HG02870 (cell line): Measurements from ENCODE around the gene KDELR3.

Source experiments
- ATAC-seq: cut with Tn5 transposase; IDR thresholded peaks from one replicate; pipeline ENCODE4 v1.9.1; 2021; ENCODE audit warnings: mild to moderate bottlenecking, moderate library complexity; ENCODE audit not compliant: unreplicated experiment

The KDELR3 gene

GRCh38 chr22:38437416-38437815 lies 30.5 kb upstream of the KDELR3 start:
- no peak for ATAC-seq

DNA sequence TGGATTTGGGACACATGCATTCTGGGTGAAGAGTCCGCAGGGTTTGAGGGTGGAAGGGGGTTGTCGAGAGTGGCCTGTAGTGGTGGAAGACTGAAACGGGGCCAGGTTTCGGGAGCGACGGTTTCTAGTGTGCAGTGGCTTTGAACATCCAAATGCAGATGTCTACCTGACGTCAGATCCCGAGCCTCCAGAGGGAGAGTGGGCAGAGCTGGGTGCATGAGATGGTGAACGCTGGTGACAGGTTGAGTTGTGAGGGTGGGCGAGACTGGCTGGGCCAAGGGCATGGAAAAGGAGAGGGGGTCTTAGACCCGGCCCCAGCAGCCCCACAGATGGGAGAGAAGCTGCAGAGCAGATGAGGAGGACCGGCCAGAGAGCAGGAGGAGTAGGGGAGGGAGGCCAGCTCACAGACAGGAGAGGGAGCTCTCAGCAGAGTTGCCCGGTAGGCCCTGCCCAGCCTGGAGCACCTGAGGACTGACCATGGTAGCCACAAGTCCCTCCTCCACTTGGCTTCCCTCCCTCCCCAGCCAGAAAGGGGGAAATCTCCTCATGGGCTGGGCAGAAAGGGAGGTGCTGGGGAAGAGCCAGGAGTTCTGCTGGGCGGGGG lies 27.0 kb upstream of the KDELR3 start:
- no peak for ATAC-seq

GRCh38 chr22:38441620-38442287 lies 26.1 kb upstream of the KDELR3 start:
- no peak for ATAC-seq

GRCh38 chr22:38442967-38443627 lies 24.8 kb upstream of the KDELR3 start:
- ATAC-seq: no peak

DNA sequence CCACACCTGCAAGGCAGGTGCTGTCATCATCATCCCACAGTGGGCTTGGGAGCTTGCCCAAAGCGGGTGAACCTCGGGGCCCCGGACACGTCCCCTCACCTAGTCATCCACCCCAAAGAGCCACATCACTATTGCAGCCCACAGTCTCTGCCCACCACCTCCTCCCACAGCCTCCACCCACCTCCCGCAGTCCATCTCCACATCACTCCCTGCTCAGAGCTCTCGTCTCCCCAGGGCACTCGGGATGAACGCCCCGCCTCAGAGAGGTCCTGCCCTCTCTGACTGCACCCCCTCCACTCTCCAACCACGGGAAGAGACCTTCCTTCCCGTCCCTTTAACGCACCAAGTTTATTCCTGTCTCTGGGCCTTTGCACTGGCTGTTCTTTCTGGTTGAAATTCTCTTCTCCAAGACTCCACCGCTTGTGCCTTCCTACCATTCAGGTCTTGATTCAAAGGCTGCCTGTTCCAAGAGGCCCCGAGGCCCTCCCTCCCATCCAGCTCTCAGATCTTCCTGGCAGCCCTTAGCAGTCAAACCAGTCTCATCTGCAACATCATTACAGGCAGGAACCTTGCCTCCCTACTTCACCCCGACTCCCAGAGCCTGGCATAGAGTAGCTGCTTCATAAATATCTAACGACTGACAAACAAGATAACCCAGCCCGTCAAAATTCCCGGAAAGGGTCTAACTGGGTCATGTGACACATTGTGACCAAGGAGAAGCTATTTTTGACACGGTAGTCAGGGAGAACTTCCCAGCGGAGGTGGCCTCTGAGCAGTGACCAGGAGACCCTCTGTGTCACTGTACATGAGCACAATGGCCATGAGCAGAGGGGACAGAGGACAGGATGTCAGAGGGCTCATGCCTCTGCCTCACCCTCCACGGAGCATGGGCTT lies 24.0 kb upstream of the KDELR3 start:
- ATAC-seq: no peak

- ATAC-seq: no peak
These were observed 23.1 kb upstream of the KDELR3 start for GRCh38 chr22:38444783-38445182.

GRCh38 chr22:38446018-38446601 lies 21.8 kb upstream of the KDELR3 start:
- no peak for ATAC-seq

DNA sequence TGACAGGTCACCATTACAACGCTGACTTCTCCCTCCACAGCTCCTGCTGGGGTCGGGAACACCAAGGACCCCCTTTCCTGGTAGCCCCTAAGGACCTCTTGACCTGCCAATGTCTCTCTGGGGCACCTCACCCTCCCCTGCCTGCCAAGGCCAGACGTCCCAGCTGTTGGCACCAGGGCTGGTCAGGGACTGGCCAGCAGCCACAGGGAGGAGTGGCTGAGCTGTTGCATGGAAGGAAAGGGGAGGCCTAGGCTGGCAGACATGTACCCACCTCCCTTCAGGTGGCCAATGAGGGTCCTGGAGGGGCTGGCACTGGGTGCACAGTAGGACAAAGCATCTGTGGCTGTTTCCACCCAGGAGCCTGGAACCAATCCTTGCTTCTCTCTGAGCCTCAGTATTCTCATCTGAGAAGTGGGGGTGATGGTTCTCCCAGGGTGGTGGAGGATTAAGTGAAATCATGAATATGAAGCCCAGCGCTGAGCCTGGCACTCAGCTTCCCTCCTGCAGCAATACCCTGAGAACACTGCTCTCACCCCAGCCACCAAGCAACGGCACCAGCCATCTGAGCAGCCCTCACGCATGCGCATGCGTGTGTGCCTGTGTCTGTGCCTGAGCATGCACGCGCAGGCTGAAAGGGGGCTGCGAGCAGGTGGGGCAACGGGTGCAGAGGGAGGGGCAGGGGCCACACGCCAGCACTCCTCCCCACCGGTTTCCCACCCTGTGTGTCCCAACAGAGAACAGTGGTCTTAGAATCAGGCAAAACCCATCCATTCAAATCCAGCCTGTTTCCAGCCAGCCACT lies 18.8 kb upstream of the KDELR3 start:
- no peak for ATAC-seq

DNA sequence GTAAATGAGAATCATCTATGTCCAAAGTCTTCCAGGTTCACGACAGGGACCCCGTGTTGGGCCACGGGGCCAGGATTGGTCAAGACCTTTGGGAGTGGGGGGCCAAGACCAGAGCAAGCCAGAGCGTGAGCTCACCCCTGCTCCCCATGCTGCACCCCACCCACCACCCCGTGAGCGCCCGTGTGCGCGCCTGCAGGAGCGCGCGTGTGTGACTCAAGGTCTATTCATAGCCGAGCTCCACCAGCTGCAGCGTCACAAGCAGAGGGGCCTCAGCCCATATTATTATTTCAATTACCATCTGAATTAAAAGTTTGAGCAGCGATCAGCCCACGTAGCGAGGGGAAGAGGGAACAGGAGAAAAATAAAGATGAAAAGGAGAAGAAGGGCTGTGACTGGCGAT lies 18.1 kb upstream of the KDELR3 start:
- no peak for ATAC-seq

- ATAC-seq: no peak
These were observed 17.6 kb upstream of the KDELR3 start for GRCh38 chr22:38450234-38450797.

- no peak for ATAC-seq
These were observed 16.5 kb upstream of the KDELR3 start for GRCh38 chr22:38451404-38451803.

GRCh38 chr22:38451864-38452263 lies 16.0 kb upstream of the KDELR3 start:
- ATAC-seq: no peak

DNA sequence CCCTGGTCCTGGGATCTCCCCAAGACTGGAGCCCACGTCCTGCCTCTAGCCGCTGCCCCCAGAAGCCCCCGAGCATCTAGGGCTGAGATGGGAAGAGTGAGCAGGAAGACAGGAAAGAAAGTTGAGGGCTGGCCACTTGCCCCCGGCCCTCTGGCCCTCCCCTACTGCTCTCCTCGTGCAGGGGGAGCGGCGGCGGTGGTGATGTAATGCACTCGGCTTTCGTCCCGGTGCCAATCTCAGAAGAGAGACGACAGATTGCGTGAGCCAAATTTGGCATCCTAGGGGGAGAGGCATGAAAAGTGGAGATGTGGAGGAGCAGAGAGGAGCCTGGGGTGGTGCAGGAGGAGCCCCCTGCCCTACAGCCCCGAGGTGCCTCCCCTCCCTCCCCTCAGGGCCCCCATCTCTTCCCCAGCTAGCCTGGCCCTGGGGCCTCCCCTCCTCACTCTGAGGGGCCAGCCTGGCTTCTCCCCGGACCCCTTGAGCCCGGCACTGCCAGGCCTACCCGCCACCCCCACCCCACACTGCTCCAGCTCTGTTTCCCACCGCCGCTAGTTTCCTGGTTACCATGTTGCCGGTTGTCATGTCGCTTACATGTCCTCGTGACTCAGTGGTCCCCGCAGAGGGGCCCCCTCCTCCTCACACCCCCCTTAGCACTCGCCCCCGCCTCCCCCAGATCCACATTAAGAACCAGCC lies 15.4 kb upstream of the KDELR3 start:
- ATAC-seq: no peak

- no peak for ATAC-seq
These were observed 14.7 kb upstream of the KDELR3 start for GRCh38 chr22:38453066-38453672.

DNA sequence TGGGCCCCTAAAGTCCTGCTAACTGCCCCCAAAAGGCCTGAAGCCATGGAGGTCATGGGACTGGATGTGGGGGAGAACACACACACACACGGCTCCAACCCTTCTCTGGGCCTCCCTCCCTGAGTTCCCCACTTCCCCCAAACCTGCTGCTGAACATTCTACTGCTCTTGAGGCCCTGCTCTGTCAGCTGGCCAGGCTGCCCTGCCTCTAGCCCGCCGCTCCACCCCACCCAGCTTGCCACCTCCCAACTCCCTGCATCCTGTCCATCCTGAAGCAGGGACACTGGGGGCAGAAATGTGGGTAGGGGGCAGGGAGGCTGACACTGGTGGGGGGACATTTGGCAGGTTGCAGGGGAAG lies 13.9 kb upstream of the KDELR3 start:
- no peak for ATAC-seq

DNA sequence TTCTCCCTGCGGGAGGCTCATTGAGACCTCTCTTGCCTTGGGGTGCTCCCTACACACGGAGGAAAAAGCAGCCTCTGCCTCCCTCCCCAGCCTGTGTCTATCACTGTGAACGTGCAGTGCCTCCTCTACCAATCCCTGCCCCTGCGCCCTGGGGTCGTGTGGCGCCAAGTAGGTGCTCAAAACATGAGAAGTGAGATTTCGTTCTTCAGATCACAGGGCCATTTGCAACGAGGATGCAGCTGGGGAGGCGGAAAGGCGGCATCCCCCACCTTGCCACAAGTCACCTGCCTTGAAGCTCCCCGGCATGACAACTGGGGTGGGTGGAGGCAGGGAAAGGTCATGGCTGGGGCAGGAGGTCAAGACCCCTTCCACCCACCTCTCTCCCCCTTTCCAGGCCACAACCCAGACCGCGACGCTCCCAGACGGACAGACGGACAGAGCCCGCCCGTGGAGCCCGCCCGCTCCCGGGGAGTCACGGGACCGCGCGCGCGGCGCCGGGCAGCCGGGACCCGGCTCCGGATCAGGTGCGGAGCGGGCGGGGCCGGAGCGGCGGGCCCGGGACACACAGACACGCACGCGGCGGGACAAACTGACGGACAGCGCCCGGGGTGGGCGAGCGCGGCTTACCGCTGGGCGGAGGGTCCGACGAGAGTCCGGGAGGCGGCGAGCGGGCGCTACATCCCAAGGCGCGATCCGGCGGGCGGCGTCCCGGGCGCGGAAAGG lies 13.4 kb upstream of the KDELR3 start:
- no peak for ATAC-seq

DNA sequence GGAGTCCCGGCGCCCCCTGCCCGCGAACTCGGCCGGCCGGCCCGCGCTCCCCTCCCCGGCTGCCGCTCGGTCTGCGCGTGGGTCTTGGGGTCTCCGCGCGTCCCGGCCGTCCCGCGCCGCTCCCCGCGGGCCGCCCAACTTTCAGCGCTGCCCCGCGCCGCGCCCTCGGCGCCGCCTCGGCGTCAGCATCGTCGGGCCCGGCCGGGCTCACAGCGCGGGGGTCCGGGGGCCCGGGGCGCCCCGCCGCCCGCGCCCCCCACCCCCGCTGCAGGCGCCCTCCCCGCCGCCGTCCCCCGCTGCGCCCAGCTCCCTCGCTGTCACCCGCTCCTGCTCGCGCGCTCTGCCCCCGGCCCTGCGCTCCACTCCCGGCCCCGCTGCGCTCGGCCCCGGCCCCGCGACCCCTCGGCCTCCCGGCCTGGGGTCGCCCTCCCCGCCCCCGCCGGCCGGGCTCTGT lies 12.8 kb upstream of the KDELR3 start, which contains the start of gene KCNJ4:
KCNJ4 (minus strand) TSS at position 124 of the 454 bp plus-strand sequence. CDS start 27,067 bp downstream, outside the sequence.
- no peak for ATAC-seq
